ENCODE results near the gene RIMBP2.
"Not testable (repeated sequence)": the region's sequence is repeated elsewhere in the genome, so short reads cannot be mapped to it uniquely, and the experiment has no call there.

RIMBP2 gene

DNA sequence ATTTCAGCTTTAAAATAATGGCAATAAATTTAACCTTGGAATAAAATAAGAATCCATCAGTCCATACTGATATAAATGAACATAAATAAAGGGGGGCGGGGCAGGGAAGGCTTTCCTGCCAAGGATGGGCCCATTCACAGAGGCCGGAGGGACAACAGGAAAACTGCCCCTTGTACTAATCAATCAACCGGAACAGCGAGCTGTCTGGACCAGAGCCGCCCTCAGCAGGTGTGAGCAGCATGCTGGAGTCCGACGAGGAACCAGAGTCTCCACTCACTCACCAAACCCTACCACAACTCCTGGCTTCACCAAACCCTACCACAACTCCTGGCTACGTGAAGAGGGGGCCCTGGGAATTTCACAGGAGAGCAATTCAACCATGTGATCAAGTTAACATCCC, 51.3 kb downstream of the RIMBP2 start:
- in situ Hi-C loops (cut with MboI; ENCODE audit: low sequenced_read_pairs): no loop called here

DNA sequence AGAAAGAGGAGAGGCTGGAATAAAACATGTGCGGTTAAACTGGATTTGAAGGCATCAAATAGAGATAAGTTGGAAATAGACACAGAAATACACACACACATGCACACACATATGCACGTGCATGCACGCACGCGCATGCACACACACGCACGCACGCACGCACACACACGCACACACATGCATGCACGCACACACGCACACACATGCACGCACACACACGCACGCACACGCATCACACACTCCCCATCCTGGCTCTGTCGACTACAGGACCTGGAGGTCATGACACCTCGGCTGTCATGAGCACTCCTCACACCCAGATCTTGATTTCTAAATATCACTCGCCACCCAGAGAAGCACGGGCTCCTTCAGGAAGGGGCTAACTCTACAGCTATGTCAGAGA, 51.8 kb downstream of the RIMBP2 start:
- in situ Hi-C loops (cut with MboI; ENCODE audit: low sequenced_read_pairs): no loop called here

DNA sequence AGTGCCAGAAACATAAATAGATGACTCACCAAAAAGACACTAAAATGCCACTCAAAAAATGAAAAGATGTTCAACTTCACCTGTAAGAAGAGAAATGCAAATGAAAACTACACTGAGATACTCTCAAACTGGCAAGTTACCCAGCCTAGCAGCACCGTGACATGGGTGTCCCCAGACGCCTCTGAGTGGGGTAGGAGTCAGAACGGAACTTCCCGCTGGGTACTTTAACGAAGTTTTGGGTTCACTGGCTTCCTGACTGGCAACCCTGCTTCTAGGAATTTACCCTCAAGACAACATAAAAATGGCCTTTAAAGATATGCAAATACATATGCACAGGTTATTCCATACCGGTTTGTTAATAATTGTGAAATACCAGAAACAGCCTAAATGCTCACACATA, 52.6 kb downstream of the RIMBP2 start:
- in situ Hi-C loops (cut with MboI; ENCODE audit: low sequenced_read_pairs): no loop called here

DNA sequence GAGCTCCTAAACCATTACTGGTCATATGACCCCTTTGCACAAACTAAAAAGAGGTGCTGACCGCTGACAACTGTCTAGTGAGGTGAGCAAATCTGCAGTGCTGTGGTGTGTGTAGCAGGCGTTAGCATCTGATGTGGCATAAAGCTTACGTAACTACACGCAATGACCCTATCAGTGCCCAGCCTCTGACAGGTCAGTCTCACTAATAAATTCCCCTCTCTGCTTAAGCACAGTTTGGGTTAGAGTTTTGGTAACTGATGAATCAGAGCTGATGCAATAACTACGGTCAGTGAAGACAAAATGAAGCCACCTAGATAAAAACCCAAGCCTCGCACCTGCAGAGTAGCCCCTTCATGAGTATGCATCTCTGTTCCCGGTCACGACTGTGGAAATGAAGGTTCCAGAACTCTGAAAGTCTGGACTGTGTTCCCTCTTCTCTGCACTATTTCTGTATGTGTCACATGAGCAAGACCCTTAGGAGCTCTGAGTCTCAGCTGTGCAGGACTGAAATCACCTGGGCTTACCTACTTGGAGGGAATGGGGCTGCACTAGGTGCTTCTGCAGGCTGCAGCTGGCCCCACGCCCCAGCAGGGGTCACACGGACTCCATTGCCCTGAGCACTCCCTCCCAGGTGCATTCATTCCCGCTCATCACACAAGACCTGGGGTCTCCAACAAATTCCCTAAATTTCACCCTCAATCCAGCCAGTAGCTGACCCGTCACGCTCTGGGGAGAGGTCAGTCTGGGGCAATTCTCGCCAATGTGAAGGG, 54.4 kb downstream of the RIMBP2 start:
- in situ Hi-C loops (cut with MboI; ENCODE audit: low sequenced_read_pairs): no loop called here

DNA sequence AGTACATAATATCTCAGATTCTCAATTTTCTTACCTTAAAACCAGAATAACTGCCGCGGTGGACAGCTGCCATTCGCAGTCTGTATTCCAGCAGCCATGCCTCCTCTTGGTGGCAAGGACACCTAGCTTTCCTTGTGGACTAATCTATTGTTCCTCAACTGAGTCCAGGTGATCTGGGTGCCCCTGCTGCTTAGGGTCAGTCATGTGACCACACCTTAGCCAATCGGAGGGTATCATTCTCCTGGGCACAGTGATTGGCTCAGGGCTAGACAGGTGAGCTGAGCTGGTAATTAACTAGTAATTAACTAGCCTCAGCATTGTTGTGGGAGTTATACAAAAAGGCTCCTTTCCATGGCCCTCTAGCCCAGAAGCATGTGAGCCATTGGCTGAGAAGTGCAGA, 55.0 kb downstream of the RIMBP2 start:
- in situ Hi-C loops (cut with MboI; ENCODE audit: low sequenced_read_pairs): no loop called here

DNA sequence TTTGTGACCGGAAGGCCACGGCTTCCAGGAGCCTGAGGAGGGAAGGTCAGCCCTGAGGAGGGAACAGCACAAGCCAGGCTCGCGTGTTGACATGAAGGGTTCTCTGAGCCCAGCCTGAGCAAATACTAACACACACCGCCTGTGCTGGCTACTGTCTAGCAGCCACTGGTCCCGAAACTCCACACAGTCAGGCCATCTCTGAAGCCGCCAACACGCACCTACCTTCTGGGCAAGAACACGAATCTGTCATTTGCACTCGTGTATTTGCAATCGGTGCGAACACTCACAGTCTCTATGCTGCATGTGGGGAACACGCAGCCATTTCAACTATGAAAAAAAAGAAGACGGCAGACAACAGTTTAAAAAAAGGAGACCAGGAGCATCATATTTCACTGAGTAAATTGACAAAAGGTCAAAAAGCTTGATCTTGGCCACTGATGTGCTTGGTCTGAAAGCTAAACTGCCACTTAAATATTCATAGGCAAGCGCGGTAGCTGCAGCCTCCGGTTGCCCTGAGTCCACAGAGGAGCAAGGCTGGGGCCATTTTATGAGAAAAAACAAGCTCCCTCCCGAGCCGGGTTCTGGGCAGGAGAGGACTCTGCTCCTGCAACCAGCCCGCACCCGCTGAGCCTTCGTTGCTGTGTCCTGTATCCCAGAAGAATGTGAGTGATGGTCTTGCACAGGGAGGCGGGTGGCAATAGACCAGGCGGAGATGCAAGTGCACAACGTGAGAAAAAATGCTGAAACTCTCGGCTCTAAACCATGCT, 57.8 kb downstream of the RIMBP2 start:
- in situ Hi-C loops (cut with MboI; ENCODE audit: low sequenced_read_pairs): no loop called here

DNA sequence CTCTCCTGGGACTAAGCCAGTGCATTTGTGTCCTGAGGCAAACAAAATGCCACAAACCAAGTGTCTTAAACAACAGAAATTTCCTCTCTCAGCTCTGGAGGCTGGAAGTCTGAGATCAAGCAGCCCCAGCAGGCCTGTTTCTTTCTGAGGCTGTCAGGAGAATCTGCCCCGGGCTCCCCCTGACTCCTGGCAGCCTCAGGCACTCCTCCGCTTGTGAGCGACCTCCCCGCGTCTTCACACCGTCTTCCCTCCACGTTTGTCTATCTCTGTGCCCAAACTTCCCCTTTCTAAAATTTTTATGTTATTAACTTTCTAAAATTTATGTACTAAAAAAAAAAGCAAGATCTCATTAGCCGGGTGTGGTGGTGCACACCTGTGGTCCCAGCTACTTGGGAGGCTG, 59.7 kb downstream of the RIMBP2 start:
- in situ Hi-C loops (cut with MboI; ENCODE audit: low sequenced_read_pairs): no loop called here

DNA sequence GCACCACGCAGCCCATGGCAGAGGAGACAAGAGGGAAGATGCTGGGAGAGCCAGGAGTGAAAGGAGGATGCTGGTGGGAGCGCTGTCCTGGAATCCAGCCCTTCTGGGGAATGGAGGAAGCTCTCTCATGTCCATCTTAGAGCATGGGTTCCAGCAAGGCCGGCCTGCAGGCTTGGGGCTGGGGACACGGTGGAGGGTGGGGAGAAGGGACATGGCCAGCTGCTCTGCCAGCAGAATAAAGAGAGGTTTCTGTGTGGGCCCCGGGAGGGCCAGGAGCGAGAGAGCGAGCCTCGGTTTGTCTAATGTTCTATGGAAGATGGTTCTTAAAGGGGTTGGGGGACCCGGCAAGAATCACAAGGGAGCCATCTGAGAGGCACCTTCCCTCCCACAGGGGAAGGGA, 60.2 kb downstream of the RIMBP2 start:
- in situ Hi-C loops (cut with MboI; ENCODE audit: low sequenced_read_pairs): no loop called here

DNA sequence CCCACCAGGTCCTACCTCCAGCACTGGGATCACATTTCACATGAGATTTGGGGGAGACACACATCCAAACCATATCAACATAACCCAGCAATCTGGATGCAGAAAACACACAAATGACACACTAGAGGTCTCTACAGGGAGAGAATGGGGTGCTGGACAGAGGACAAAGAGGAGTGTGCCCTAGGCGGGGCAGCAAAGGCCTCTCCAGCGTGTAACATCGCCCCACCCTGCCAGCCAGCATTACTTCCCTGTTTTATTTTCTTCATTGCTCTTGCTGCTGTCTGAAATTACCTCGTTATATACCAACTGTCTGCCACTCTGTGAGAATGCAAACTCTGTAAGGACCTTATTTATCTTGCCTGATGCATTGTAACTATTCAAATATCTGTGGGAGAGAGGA, 61.1 kb downstream of the RIMBP2 start:
- in situ Hi-C loops (cut with MboI; ENCODE audit: low sequenced_read_pairs): no loop called here

DNA sequence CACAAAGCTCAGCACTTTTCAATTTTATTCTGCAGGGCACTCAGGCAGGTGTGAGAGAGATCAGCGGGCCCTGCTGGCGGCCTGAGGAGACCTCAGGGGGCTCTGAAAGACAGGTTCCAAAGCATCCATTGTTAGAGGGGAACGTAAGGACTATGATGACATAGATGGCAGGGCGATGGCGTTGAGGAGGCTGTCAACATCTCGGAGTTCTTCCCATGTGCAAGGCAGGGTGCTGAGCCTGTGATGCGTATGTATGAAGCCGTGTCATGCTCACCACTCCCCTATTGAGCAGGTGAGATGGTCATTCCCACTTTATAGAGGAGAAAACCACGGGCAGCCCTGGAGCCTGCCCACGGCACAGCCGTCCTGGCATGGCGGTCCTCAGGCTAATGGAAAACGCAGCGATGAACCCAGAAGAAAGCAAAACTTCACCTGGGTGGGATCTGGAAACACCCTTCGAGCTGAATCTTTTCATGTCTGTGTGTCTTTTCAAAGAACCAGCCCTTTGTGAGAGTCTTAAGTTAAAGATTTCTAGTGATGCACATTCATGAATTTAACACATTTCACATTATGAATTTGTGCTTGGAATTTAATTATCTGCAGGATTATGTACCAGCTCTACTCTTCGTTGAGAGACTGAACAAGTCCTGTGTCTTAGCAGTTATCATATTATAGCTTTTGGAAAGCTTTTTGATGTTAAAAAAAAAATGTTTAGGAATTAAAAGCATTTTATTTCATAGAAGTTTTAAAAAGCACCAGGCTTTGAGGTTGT, 64.7 kb downstream of the RIMBP2 start:
- in situ Hi-C loops (cut with MboI; ENCODE audit: low sequenced_read_pairs): no loop called here

DNA sequence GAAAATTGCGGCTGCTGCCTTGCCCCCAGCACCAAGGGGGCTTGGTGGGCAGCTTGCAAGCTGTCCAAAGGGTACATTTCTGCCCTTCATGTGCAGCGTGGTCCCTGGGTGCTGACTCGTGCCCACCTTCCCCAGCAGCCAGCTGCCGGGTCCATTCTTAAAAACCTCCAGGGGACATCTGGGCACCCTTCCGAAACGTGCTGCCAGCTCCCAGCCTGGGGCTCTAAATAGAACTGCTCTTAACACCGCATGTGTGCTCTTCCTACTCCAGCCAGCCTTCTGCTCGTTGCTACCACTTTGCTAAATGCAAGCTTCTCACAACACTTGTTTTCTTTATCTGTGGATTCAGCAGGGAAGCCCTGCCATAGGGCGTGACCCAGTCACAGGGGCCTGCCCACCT, 66.0 kb downstream of the RIMBP2 start:
- in situ Hi-C loops (cut with MboI; ENCODE audit: low sequenced_read_pairs): no loop called here

DNA sequence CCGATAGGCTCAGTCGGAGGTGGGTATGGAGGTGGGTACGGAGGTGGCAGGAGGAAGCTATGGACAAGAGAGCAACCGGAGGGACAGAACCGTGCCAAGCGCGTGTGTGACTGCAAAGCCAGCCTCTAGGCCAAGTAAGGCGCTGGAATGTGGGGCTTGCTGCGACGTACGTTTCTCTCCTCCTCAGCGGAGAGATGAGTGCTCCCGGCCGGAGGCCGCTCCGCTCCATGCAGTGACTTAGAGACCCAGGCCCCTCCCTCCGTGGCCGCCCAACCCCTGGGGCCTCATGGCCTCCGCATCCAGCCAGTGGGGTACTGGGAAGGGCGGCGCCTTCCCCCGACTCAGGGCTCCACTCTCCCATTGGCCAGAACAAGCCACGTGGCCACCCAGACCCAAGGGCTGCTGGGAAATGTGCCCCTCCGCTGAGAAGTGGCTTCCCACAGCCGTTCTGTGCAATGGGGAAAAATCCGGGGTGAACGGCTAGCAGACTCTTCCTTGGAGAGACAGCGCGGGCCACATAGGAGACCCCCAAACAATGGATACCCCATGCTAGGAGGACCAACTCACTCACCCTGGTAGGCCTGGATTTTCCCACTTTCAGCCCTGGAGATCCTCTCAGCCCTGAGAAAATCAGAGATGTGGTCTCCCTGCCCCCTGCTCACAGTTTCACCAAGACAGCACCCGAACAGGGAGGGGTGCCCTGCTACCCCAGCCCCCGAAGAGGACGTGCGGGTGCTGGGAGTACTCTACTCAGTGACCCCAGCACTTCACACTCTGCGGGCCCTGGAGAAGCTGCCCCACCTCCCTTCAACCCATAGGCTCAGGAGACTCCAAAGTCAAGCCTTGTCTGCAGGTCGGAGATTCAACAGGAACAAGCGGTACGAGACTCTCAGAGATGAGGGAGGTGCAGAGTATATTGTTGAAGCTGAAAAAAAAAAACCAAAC, 66.7 kb downstream of the RIMBP2 start:
- in situ Hi-C loops (cut with MboI; ENCODE audit: low sequenced_read_pairs): no loop called here

DNA sequence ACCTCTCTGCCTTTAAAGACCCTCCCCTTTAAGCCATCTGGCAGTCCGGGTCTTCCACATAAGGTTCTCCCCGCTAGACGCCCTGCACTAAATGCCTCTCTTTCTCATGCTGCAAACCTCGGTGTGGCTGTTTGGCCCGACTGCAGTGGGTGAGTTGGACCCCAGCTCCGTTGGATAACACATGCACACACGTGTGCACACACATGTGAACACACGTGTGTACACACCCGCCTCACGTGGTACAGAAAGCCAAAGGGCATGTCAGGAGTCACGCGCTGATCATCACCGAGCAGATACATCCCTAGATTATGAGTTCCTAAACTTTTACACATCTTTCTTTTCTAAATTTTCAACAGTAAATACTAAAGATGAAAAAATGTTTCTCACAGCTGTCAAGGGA, 68.3 kb downstream of the RIMBP2 start:
- in situ Hi-C loops (cut with MboI; ENCODE audit: low sequenced_read_pairs): no loop called here

DNA sequence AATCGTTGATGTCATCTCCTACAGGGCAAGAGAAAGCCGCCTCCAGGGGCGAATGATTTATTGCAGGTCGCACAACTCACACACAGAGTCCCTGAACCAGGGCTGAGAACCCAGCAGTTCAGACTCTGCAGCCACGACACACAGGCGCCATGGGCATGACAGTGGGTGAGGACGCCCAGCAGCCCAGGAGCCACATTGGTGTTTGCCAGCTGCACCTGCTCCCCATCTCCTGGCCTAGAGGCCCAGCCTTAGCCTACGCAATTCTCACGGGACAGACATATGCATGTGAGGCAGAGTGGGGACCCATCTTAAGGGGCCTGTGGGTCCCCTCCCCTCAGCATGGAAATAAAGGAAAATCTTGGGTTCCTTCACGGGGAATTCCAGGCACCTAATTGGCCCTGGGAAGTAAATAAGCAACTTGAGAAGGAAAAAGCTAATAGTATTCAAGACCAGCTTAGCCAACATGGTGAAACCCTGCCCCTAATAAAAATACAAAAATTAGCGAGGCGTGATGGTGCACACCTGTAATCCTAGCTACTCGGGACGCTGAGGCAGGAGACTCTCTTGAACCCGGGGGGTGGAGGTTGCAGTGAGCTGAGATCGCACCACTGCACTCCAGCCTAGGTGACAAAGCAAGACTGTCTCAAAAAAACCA, 69.3 kb downstream of the RIMBP2 start:
- in situ Hi-C loops (cut with MboI; ENCODE audit: low sequenced_read_pairs): no loop called here

DNA sequence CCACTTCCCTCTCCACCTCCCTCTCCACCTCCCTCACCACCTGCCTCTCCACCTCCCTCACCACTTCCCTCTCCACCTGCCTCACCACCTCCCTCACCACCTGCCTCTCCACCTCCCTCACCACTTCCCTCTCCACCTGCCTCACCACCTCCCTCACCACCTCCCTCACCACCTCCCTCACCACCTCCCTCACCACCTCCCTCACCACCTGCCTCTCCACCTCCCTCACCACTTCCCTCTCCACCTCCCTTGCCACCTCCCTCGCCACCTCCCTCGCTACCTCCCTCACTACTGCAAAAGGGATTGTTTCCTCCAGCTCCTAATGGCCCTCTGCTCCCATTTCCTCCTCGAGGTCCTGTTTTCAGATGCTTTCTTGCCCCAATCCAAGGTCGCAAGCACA, 69.9 kb downstream of the RIMBP2 start:
- in situ Hi-C loops (cut with MboI; ENCODE audit: low sequenced_read_pairs): not testable (repeated sequence)

DNA sequence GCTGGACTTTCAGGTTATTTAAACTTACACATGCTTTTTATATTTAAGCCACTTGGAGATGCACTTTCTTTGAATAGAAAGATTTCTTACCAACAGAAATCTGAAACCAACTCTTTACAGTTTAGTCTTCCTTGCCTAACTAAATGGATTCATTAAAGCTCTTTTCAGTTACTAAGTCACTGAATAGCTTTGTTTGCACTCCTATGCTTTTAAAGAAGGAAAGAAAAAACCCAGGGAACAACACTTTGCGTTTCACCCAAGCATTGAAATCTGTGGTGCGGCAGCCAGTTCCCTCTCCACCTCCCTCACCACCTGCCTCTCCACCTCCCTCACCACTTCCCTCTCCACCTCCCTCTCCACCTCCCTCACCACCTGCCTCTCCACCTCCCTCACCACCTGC, 70.3 kb downstream of the RIMBP2 start:
- in situ Hi-C loops (cut with MboI; ENCODE audit: low sequenced_read_pairs): no loop called here

DNA sequence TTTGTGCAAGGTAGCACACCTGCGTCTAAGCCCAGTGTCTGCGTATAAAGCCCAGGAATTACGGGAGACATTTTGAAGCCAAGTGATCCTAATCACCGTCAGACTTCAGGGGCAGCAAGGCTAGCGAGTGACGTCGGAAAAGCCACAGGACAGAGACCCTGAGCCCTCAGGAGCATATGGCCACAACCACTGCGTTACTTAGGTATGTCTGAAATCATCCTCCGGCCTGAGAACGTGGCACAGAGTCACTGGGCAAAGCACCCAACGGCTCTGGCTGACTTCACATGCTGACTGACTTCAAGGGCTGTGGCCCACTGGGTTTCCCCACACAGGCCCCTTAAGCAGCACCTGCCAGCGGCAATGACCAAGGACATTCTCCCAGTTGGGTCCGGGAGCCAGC, 71.5 kb downstream of the RIMBP2 start:
- in situ Hi-C loops (cut with MboI; ENCODE audit: low sequenced_read_pairs): no loop called here

DNA sequence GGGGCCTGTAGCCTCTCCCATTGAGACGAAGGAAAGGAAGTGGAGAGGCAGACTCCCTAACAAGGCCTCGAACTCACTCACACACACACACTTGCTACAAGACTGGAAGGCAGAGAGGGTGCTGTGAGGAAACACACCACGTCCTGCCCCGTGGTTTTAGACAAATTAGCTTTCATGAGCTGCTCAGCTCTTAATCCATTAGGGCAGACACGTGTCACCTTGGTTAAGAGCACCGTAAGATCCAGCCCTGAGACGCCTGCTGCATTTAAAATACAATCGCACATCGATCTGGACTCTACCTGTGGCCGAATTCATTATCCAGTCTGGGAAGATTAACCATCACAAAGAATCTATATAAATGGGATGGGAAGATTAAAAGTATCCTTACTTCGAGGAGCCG, 72.0 kb downstream of the RIMBP2 start:
- in situ Hi-C loops (cut with MboI; ENCODE audit: low sequenced_read_pairs): no loop called here

DNA sequence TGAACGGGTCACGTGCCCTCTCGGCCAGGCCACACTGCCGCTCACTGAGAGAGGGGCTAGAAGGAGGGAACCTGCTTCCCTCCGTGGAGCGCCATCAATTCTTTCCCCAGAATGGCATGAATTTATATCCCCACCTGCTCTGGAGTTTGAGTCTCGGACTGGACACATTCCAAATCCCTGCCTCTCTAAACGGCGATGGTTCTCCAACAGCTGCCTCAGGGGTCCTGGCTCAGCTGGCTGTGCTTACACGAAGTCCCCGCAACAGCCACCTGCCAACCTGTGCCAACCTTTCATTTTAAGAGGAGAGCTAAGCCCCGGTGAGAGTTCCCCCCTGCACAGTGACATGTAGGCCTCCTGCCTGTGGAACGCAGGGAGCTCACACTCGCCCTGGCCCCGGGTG, 73.2 kb downstream of the RIMBP2 start:
- in situ Hi-C loops (cut with MboI; ENCODE audit: low sequenced_read_pairs): no loop called here

DNA sequence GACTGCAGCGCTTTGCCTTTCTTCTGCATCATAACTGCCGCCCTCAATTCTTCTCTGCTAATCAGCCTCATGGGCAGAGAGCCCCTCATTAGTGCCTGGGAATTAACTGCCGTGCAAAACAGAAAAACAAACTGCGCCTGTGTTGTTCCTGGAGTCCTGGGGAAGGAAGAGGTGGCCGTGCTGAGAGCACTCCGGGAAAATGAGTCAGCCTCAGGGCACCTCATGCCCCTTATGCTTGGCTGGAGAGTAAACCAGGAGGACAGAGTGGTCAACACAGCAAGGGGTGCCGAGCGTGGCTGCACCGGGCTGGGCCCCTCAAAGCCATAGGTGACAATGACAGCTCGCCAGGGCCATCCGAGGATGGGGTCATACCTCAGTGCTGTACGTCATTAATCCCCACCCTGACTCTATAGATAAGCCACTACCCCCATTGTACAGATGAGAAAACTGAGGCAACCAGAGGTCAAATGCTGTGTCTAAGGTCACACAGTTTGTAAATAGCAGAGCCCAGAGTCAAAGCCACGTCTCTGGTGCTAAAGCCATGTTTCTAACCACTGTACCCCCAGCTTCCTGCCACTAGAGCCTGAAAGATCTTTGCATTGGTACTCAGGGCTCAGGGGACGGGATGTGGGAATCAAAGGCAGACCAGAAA, 74.4 kb downstream of the RIMBP2 start:
- in situ Hi-C loops (cut with MboI; ENCODE audit: low sequenced_read_pairs): no loop called here
